HG03039 (cell line): ENCODE measurements around the gene GALR1.

Experiments used
- ATAC-seq: cut with Tn5 transposase; IDR thresholded peaks from one replicate; pipeline ENCODE4 v1.9.1; 2021; ENCODE audit warnings: mild to moderate bottlenecking, moderate library complexity; ENCODE audit not compliant: unreplicated experiment

Gene GALR1

GRCh38 chr18:77316641-77317040 lies 67.0 kb downstream of the GALR1 start:
- ATAC-seq, result no peak

GRCh38 chr18:77320971-77321559 lies 71.4 kb downstream of the GALR1 start:
- no peak for ATAC-seq

GRCh38 chr18:77321823-77322805 lies 72.5 kb downstream of the GALR1 start:
- ATAC-seq, result no peak

GRCh38 chr18:77323640-77324299 lies 74.1 kb downstream of the GALR1 start:
- no peak for ATAC-seq
